ENCODE results near the gene SUZ12. TPM values are rescaled to one million over a fixed set of nuclear protein-coding genes. Genes with fewer than 3 reads are reported as not detected.
"Not testable (repeated sequence)": the region's sequence is repeated elsewhere in the genome, so short reads cannot be mapped to it uniquely, and the experiment has no call there.

The SUZ12 gene
- total RNA-seq, result 10 to 100 TPM; 49.5 to 65.9 TPM

DNA sequence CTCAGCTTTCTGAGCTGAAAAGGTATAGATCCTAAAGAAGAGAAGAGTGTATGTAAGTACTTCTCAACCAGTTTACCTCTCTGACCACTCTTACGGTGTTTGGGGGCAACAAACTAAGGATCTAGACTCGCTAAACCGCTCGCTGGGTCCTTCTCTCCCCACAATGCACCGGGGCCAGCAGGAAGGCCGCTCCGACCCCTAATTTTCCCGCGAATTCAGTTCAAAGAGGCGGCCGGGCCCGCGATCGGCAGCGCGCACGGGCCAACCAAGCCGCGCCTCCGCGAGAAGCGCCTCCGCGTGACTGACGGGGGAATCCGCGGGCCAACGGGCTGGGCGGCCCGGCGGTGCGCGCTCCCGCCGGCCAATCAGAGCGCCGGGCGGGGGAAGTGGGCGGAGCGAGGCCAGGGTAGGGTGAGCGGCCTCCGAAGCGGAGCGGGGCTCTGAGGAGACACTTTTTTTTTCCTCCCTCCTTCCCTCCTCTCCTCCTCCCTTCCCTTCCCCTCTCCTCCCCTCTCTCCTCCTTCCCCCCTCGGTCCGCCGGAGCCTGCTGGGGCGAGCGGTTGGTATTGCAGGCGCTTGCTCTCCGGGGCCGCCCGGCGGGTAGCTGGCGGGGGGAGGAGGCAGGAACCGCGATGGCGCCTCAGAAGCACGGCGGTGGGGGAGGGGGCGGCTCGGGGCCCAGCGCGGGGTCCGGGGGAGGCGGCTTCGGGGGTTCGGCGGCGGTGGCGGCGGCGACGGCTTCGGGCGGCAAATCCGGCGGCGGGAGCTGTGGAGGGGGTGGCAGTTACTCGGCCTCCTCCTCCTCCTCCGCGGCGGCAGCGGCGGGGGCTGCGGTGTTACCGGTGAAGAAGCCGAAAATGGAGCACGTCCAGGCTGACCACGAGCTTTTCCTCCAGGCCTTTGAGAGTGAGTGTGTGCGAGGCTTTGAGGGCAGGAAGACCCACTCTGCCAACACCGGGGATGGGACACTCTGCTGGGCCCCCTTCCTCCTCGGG, at the start of gene SUZ12:
Gene SUZ12 (plus strand): TSS at position 393 of the 995 bp plus-strand sequence. CDS start 240 bp downstream, at position 633.
- not testable (repeated sequence) for H3K36me3 Mint-ChIP-seq, H3K9me3 Mint-ChIP-seq
- peak; percentile 87 to 94 for DNase-seq (ENCODE audit: low spot score in 2 of 2)
- peak within 1 kb of the TSS; percentile 90 to 91 for H3K27ac Mint-ChIP-seq
- peak; percentile 98 for ATAC-seq

DNA sequence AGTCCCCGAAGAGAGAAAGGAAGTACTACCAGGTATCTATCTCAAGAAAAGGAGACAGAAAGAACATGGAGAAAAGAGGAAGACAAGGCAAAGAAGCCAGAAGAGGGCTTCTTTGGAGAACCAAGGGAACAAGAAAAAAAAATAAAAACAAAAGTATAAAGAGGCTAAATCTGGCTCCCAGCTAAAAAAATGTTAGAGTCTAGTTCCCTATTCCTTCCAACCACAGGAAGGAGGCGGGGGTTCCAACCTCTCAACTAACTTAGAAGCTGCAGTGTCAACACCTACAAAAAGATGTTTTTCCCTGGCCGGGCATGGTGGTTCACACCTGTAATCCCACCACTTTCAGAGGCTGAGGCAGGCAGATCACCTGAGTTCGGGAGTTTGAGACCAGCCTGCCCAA, 48.7 kb upstream of the SUZ12 start:
- ATAC-seq (no peak), DNase-seq (ENCODE audit: low spot score in 2 of 2) (no peak)
- peaks cover 7 to 15% of the 10 kb centered on the region in 2 donors for H3K36me3 Mint-ChIP-seq
- no peaks in the 10 kb centered on the region for H3K9me3 Mint-ChIP-seq
- H3K27ac Mint-ChIP-seq, result peak overlapping the region in 1 of 2 donors; percentile 94

DNA sequence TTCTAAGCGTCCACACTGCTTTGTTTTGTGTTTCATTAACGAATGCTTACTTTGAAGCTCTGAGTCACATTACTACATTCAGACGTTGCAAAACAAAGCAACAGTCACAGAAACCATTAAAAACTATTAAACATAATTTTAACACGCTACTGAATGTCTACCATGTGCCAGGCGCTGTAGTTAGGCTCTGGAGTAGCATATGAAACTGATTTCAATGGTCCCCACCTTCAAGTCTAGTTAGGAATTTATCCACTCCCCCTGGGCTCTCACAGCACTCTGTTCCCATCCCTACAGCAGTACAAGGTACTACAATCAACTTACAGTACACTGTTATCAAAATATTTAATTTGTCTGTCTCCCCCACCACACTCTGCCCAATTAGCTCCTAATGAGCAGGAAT, 35.9 kb upstream of the SUZ12 start:
- H3K27ac Mint-ChIP-seq, result no peak overlapping the region
- H3K36me3 Mint-ChIP-seq, result peaks cover 5 to 8% of the 10 kb centered on the region in 2 donors
- DNase-seq (ENCODE audit: low spot score in 2 of 2) (no peak), ATAC-seq (no peak)
- no peaks in the 10 kb centered on the region for H3K9me3 Mint-ChIP-seq

DNA sequence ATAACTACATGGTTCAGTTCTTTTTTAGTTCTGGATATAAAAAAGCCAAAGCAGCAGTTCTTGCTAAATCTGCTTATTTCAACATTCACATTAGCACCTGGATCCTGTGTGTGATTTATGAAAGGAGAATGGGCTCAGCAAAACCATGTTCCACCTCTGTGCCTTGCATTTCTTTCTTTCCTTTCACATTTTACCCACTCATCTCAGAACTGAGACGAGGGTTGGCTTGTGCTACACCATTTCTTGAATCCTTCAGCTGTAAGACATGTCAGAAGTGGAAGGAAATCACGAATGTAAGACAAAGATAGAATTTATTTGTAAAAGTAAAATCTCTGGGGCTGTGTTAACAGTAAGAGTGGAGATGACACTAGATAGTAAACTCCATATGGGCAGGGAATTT, 34.1 kb upstream of the SUZ12 start:
- ATAC-seq (peak in 1 of 2 donors; percentile 67), DNase-seq (ENCODE audit: low spot score in 2 of 2) (peak in 1 of 2 donors; percentile 27)
- peaks cover 2 to 5% of the 10 kb centered on the region in 2 donors for H3K36me3 Mint-ChIP-seq
- H3K27ac Mint-ChIP-seq, result peak overlapping the region; percentile 31 to 72
- H3K9me3 Mint-ChIP-seq, result no peaks in the 10 kb centered on the region

DNA sequence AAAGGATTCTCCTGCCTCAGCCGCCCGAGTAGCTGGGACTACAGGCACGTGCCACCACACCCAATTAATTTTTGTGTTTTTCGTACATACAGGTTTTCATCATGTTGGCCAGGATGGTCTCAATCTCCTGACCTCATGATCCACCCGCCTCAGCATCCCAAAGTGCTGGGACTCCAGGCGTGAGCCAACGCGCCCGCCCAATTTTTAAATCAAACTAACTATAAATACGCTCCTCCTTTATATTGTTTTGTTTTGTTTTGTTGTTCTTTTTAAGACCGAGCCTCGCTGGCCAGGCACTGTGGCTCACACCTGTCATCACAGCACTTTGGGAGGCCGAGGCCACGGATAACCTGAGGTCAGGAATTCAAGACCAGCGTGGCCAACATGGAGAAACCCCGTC, 33.4 kb upstream of the SUZ12 start:
- Mint-ChIP-seq H3K9me3 (no peaks in the 10 kb centered on the region), H3K27ac (no peak overlapping the region), H3K36me3 (no peaks in the 10 kb centered on the region)
- DNase-seq (ENCODE audit: low spot score in 2 of 2), result no peak
- no peak for ATAC-seq

DNA sequence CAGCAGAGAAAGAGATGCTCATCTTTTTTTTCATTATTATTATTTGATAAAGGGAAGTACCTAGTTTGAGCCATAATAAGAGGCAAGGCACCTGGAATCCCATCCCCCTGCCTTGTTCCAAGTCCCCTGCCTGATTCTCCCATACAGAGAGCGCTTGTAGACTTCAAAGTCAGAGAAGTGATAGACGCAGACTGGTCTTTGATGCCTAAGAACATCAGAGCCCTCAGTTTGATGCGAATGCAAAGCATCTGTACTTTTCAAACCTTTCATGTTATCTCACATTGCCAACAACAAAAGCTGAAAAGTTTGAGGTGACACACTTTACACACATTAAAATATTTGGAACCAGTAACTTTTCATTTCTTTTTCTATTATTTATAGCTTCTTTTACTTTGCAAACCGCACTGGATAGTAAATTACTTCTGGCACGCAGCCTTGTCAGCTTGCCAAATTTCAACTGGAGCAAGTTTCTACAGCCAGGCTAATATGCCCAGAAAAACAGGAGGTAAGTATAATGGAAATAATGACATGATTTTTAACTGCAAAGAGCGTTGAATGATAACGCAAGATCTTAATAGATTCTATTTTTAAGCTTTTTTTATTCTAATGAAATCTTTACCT, 29.4 kb upstream of the SUZ12 start:
- Mint-ChIP-seq H3K9me3 (no peaks in the 10 kb centered on the region), H3K36me3 (no peaks in the 10 kb centered on the region), H3K27ac (no peak overlapping the region)
- DNase-seq (ENCODE audit: low spot score in 2 of 2) (no peak), ATAC-seq (peak in 1 of 2 donors; percentile 26)

DNA sequence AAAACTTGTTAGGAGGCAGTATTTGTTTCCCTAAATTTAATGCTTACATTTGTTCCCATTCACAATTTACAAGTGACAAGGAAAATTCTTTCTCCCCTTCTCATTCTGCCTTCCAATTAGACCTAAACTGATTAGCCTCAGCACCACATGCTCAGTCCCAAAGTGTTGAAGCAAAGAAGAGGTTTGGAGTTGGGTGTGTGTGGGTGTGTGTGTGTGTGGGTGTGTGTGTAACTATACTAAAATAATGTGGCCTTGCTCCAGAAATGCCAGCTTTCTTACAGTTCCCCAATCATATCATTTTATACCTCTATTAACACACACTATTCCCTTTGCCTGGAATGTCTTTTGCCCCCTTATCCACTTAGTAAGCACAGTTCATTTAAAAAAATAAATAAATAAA, 28.4 kb upstream of the SUZ12 start:
- H3K36me3 Mint-ChIP-seq, result no peaks in the 10 kb centered on the region
- ATAC-seq (no peak), DNase-seq (ENCODE audit: low spot score in 2 of 2) (no peak)
- H3K9me3 Mint-ChIP-seq, result no peaks in the 10 kb centered on the region
- H3K27ac Mint-ChIP-seq, result no peak overlapping the region

DNA sequence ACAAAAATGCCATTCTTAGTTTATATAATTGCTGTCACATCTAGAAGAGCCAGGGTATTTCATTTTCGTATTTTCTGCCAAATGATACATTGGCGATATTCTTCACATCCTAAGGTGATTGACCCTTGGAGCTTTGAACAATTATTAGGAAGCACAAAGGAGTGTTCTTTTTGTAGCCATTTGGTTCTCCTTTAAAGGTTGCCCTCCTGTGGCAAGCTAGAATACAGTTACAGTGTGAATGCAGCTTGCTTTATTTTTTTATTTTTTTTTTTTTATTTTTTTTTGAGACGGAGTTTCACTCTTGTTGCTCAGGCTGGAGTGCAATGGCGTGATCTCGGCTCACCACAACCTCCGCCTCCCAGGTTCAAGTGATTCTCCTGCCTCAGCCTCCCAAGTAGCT, 24.1 kb upstream of the SUZ12 start:
- ATAC-seq; H3K36me3 Mint-ChIP-seq; H3K9me3 Mint-ChIP-seq; H3K27ac Mint-ChIP-seq; DNase-seq (ENCODE audit: low spot score in 2 of 2): not testable (repeated sequence)

DNA sequence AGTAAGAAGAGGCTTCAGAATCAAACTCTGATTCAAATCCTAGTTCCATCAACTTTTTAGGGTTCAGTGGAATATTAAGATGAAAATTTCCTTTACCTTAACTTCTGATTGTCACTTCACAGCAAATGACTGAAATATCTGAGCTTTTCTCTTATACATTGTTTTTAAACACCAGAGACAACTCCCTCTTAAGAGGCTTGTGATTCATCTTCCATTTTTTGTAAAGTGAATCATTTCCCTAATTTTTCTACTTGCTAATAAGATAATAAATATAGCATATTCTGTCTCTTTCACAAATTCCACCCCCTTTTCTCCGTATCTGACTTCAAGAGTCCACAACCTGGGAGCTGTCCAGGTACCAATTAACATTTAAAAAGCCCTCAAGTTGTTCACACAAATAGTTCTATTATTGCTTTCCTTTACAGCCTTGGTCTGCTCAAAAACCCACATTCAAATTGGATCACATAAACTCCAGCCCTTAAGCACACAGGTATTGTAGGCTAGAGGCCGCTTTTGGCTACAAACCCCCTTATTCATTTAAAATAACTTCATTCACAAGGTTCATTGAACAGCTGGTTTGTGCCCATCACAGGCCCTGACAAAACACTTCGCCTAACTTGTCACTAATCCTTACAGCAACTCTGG, 21.2 kb upstream of the SUZ12 start:
- ATAC-seq (no peak), DNase-seq (ENCODE audit: low spot score in 2 of 2) (no peak)
- Mint-ChIP-seq H3K36me3 (no peaks in the 10 kb centered on the region), H3K9me3 (no peaks in the 10 kb centered on the region), H3K27ac (no peak overlapping the region)

DNA sequence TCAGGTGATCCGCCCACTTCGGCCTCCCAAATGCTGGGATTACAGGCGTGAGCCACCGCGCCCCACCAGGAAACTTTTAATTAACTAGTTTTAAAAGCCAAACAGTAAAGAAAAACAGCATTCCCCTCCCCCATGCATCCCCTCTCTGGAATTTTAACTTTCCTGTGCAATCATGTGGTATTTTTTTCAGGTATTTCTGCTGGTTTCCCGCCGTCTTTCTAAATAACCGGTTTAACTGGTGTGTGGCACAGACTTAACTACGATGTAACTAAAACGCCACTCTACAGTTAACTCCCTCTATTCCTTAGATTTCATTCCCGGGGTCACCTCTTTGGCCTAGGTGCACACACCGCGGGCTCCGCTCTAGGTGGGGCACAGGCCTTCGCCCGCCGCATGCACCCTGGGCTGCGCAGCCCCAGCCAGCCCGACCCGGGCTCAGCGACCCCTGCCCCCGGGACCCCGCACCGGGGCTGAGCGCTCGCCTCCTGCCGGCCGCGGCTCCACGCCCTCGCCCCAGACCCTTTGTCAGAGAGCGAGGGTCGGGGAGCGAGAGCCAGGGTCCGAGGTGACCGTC, 20.2 kb upstream of the SUZ12 start:
- H3K36me3 Mint-ChIP-seq, result no peaks in the 10 kb centered on the region
- ATAC-seq (no peak), DNase-seq (ENCODE audit: low spot score in 2 of 2) (no peak)
- H3K27ac Mint-ChIP-seq, result no peak overlapping the region
- H3K9me3 Mint-ChIP-seq, result no peaks in the 10 kb centered on the region

DNA sequence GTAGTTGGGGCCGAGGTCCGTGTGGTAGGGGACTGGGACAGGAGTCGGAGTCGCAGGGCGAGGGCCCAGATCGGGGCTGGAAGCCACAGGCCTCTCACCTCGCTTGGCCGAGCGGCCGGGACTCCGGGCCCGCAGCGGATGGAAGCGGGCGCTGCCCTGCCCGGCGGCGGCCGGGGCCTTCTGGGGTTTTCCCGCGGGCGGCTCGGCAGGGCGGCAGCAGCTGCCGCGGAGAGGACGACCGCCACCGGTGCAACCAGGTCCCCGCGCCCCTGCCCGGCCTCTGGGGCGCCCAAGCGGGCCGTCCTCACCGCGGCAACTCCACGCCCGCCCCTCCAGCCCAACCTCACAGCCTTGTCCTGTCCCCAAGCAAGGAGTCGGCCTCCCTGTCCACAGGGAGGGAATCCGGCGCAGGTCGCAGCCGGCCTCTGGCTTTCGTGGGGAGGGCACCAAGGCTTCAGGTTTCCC, 19.7 kb upstream of the SUZ12 start:
- no peaks in the 10 kb centered on the region for H3K36me3 Mint-ChIP-seq
- DNase-seq (ENCODE audit: low spot score in 2 of 2) (no peak), ATAC-seq (no peak)
- no peak overlapping the region for H3K27ac Mint-ChIP-seq
- H3K9me3 Mint-ChIP-seq, result no peaks in the 10 kb centered on the region

DNA sequence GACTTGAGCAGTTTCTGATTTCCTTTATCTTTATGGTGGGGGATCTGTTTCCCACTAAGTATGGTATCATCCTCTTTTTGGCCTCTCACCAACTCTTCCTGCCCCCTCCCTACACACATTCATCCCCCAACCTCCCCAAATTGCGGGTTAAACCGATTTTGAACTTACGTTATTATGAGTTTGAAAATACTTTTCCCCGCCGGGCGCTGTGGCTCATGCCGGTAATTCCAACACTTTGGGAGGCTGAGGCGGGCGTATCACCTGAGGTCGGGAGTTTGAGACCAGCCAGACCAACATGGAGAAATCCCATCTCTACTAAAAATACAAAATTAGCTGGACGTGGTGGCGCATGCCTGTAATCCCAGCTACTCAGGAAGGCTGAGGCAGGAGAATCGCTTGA, 19.1 kb upstream of the SUZ12 start:
- not testable (repeated sequence) for H3K27ac Mint-ChIP-seq; H3K36me3 Mint-ChIP-seq; DNase-seq (ENCODE audit: low spot score in 2 of 2); ATAC-seq; H3K9me3 Mint-ChIP-seq

DNA sequence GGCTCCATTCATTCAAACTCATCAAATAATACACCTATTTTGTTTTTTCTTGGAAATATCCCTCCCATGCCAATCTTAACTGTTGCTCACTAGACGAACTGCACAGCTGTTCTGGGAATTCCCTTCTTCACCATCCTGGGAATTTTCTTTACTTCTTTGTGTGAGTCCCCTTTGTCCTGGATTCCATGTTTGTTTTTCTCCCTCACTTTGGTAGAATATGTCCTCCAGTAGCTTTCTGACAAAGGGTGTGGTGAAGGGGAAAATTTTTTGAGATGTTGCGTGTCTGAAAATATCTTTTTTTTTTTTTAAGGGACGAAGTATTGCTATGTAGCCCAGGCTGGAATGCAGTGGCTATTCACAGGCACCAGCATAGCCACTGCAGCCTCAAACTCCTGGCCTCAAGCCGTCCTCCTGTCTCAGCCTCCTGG, 18.1 kb upstream of the SUZ12 start:
- ATAC-seq, result no peak
- DNase-seq (ENCODE audit: low spot score in 2 of 2), result no peak
- H3K9me3 Mint-ChIP-seq, result no peaks in the 10 kb centered on the region
- no peaks in the 10 kb centered on the region for H3K36me3 Mint-ChIP-seq
- no peak overlapping the region for H3K27ac Mint-ChIP-seq

DNA sequence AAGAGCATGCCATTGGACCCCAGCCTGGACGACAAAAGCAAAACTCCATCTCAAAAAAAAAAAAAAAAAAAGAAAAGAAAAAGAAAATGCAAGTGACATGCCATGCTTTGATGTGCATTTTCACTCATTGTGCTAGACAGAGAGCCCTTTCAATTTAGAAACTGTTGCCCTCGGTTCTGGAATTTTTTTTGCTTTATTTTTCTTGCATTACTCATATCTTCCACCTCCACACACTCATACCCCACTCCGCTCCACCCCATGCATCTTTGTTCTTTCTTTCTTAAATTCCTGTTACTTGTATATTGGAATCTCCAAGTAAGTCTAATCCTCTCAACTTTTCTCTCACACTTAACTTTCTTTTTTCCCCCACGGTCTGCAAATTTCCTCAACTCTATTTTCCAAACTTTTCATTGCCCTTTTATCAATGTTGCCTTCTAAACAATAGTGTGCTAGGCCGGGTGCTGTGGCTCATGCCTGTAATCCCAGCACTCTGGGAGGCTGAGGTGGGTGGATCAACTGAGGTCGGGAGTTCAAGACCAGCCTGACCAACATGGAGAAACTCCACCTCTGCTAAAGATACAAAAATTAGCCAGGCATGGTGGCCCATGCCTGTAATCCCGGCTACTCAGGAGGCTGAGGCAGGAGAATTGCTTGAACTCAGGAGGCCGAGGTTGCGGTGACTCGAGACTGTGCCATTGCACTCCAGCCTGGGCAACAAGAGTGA, 16.8 kb upstream of the SUZ12 start:
- Mint-ChIP-seq H3K27ac (peak overlapping the region; percentile 84 to 87), H3K9me3 (no peaks in the 10 kb centered on the region), H3K36me3 (no peaks in the 10 kb centered on the region)
- DNase-seq (ENCODE audit: low spot score in 2 of 2), result no peak
- peak; percentile 98 for ATAC-seq

DNA sequence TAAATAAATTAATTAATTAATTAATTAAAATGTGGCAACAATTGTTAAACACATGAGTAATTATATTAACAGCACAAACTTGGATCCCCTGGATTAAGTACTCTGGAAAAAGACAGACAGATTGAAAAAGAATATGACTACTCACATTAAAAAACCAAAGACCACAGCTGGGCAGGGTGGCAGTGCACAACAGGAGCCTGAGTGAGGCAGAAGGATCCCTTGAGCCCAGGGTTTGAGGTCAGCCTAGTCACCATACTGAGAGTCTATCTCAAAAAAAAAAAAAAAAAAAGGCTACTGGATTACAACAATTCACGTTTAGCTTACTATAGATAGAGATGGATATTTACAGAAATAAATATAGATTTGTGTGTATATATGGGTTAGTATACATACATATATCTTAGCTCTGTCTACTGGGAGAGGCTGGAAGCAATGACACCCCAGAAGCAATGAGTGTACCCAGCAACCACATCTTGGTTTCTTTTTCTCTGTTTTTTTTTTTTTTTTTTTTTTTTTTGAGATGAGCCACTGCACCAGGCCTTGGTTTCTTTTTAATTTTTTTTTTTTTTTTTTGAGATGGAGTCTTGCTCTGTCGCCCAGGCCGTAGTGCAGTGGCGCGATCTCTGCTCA, 10.6 kb upstream of the SUZ12 start:
- Mint-ChIP-seq H3K36me3 (no peaks in the 10 kb centered on the region), H3K9me3 (no peaks in the 10 kb centered on the region), H3K27ac (peak overlapping the region in 1 of 2 donors; percentile 92)
- peak; percentile 87 to 94 for ATAC-seq
- peak in 1 of 2 donors; percentile 35 for DNase-seq (ENCODE audit: low spot score in 2 of 2)

DNA sequence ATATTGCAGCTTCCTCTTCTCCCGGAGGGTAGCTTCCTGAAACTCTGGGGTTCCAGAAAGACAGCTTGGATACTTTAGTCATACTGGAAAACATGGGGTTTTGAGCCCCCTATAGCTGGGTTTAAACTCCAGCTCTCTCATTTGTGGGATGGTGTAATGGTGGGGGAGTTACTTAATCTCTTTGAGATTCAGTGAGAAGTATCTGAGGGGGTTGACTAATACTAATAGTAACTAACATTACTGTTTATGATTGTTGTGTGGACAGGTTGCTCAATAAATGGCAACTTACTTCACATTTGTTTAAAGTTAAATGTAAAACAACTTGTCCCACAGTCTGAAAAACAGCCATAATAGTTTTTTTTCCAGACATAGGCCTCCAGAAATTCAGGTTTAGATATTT, 5.1 kb upstream of the SUZ12 start:
- Mint-ChIP-seq H3K27ac (no peak overlapping the region), H3K9me3 (no peaks in the 10 kb centered on the region), H3K36me3 (no peaks in the 10 kb centered on the region)

More for the DNA sequence above, 5.1 kb upstream of the SUZ12 start:
- DNase-seq (ENCODE audit: low spot score in 2 of 2) (no peak), ATAC-seq (no peak)

All from activated naive CD4-positive, alpha-beta T cell treated with anti-CD3 and anti-CD28 coated beads, Interleukin-2, amount 50 U/mL, for 72 hours (primary cell).